PC-3 (cell line): ENCODE results near the gene SYT7. TPM values are rescaled to one million over a fixed set of nuclear protein-coding genes. Genes with fewer than 3 reads are reported as not detected.

Experiments used
- ATAC-seq: fragments of 200-7000 bp; cut with Tn5 transposase; 2 replicates; pipeline ENCODE4 v1.9.1; 2020; ENCODE audit warnings: mild to moderate bottlenecking, moderate library complexity
- BruUV-seq: library from RNA; stranded (reverse); fragments of 400-500 nt; replicated peaks from 2 replicates; lab custom pipeline; 2021; lab: Mats Ljungman, UMichigan
- CTCF ChIA-PET: fragments of 300-600 bp; sonication (Branson Sonifier 250); formaldehyde crosslinking; loops from one replicate; lab custom pipeline; 2022; ENCODE audit warnings: antibody characterized with exemption; lab: Charles Lee
- POLR2A ChIA-PET: fragments of 300-600 bp; sonication (Branson Sonifier 250); formaldehyde crosslinking; loops from one replicate; lab custom pipeline; 2022; ENCODE audit warnings: antibody characterized with exemption; ENCODE audit not compliant: unreplicated experiment; lab: Charles Lee
- DNase-seq: peaks from one replicate; pipeline ENCODE4 v3.0.0-alpha.2; 2015
- H2AFZ ChIP-seq: fragments of 300-600 bp; sonication (generic); 2 replicates; pipeline ENCODE4 v1.6.0; 2016; ENCODE audit warnings: antibody characterized with exemption, low read length
- H3F3A ChIP-seq: fragments of 300-600 bp; sonication (generic); one replicate; pipeline ENCODE4 v1.6.0; 2017; ENCODE audit warnings: antibody characterized with exemption, low read length, control low read depth, mild to moderate bottlenecking; ENCODE audit not compliant: unreplicated experiment
- H3K27ac ChIP-seq: fragments of 300-600 bp; sonication (generic); 2 replicates; pipeline ENCODE4 v1.5.1; 2016; ENCODE audit warnings: mild to moderate bottlenecking, low read length
- H3K27me3 ChIP-seq: fragments of 300-600 bp; sonication (generic); 2 replicates; pipeline ENCODE4 v1.6.1; 2016; ENCODE audit warnings: low read length, mixed read lengths
- H3K36me3 ChIP-seq: fragments of 300-600 bp; sonication (generic); 2 replicates; pipeline ENCODE4 v1.6.1; 2016; ENCODE audit warnings: low read depth, mixed run types, low read length, mixed read lengths
- H3K4me1 ChIP-seq: fragments of 300-600 bp; sonication (generic); 2 replicates; pipeline ENCODE4 v1.5.1; 2016; ENCODE audit warnings: low read length; ENCODE audit not compliant: insufficient read depth
- H3K4me2 ChIP-seq: fragments of 300-600 bp; sonication (generic); 2 replicates; pipeline ENCODE4 v1.6.0; 2016; ENCODE audit warnings: low read length
- H3K4me3 ChIP-seq: fragments of 300-600 bp; sonication (generic); 2 replicates; pipeline ENCODE4 v1.5.1; 2016; ENCODE audit warnings: mild to moderate bottlenecking, low read length, mixed read lengths
- H3K79me2 ChIP-seq: fragments of 300-600 bp; sonication (generic); 2 replicates; pipeline ENCODE4 v1.6.1; 2017; ENCODE audit warnings: low read length, mixed read lengths
- H3K9ac ChIP-seq: fragments of 300-600 bp; sonication (generic); 2 replicates; pipeline ENCODE4 v1.6.0; 2016; ENCODE audit warnings: mild to moderate bottlenecking, low read length
- H3K9me2 ChIP-seq: fragments of 300-600 bp; sonication (generic); replicated peaks from 2 replicates; pipeline ENCODE4 v1.6.1; 2016; ENCODE audit warnings: mixed run types, low read length, mixed read lengths
- H3K9me3 ChIP-seq: fragments of 300-600 bp; sonication (generic); 2 replicates; pipeline ENCODE4 v1.6.1; 2016; ENCODE audit warnings: low read length, mixed read lengths
- H4K20me1 ChIP-seq: fragments of 300-600 bp; sonication (generic); 2 replicates; pipeline ENCODE4 v1.6.1; 2016; ENCODE audit warnings: low read length, mixed read lengths
- CTCF ChIP-seq: fragments of 300-600 bp; sonication (generic); conservative IDR thresholded peaks from 2 replicates; pipeline ENCODE4 v1.5.1; 2017; ENCODE audit warnings: antibody characterized with exemption, low read depth, mild to moderate bottlenecking, low read length
- EZH2 ChIP-seq: fragments of 300-600 bp; sonication (generic); IDR thresholded peaks from one replicate; pipeline ENCODE4 v1.6.1; 2017; ENCODE audit warnings: antibody characterized with exemption, mild to moderate bottlenecking, low read length; ENCODE audit not compliant: unreplicated experiment
- EZH2phosphoT487 ChIP-seq: fragments of 300-600 bp; sonication (generic); IDR thresholded peaks from 2 replicates; pipeline ENCODE4 v1.6.1; 2018; ENCODE audit warnings: mild to moderate bottlenecking, antibody characterized with exemption, low read length, borderline replicate concordance
- intact Hi-C: fragments of 100-400 bp; cut with micrococcal nuclease; formaldehyde crosslinking; loops from 2 replicates; pipeline ENCODE4 v1.9.0; 2023
- total RNA-seq: library from RNA; depleted of rRNA; stranded (reverse); fragments of >200 nt; gene quantifications from 2 replicates; pipeline ENCODE4 v1.2.3, GENCODE V29; 2014

SYT7 gene
- total RNA-seq, 1 experiment from 2014 or later, result 23.2 TPM

GRCh38 chr11:61625525-61625924 lies 44.6 kb upstream of the SYT7 start:
- no TSS peak for BruUV-seq
- no peak for ATAC-seq
- DNase-seq, result no peak
- Histone ChIP-seq H3F3A (no peaks in the 10 kb centered on the region), H3K9me3 (no peaks in the 10 kb centered on the region), H3K36me3 (no peaks in the 10 kb centered on the region), H3K27ac (no peak overlapping the region), H3K9ac (no peak overlapping the region), H4K20me1 (no peaks in the 10 kb centered on the region), H3K4me2 (no peak overlapping the region), H3K27me3 (no peaks in the 10 kb centered on the region), H3K79me2 (no peaks in the 10 kb centered on the region), H2AFZ (no peak overlapping the region), H3K4me1 (peaks cover 23% of the 10 kb centered on the region), H3K4me3 (no peak overlapping the region), H3K9me2 (no peaks in the 10 kb centered on the region)
- intact Hi-C loops, result loop anchor here (5.0 kb wide), 1 partner anchor 93 kb away; no protein-coding TSS in a partner anchor
- TF ChIP-seq EZH2phosphoT487 (no peak), CTCF (no peak), EZH2 (no peak)
- ChIA-PET POLR2A (no interaction called here), CTCF (no interaction called here)

DNA sequence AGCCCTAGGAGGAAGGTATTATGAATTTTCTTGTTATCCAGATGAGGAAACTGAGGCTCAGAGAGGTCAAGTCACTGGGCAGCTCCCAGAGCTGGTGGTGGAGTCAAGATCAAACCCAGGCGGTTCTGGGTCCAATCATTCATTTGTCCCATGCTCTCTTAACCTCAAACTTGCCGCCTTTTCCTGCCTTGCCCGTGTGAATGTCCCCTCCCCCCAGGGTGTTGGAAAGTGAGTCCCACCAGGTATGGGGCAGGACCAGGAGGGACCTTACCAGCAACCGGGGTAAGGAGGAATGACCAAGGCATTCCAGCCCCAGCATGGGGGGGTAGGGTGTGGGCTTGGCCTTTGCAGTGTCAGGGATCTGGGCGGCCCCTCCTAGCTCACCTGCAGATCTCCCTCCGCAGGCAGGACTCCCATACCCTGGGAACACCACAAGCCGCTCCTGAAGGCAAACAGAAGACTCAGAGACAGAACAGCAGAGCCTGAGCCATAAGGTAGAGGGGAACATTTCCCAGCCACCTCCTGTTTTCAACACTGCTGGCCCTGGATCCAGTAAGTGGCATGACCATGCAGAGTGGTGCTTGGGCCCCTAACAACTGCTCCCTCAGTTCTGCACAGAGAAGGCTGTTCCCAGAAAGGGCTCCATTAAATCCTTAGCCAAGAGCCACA lies 41.2 kb upstream of the SYT7 start:
- Histone ChIP-seq H3K36me3 (no peaks in the 10 kb centered on the region), H2AFZ (no peak overlapping the region), H3F3A (no peaks in the 10 kb centered on the region), H3K9me2 (no peaks in the 10 kb centered on the region), H3K4me3 (no peak overlapping the region), H3K4me1 (peaks cover 25% of the 10 kb centered on the region), H3K27me3 (no peaks in the 10 kb centered on the region), H3K9ac (no peak overlapping the region), H3K79me2 (no peaks in the 10 kb centered on the region), H4K20me1 (no peaks in the 10 kb centered on the region), H3K9me3 (no peaks in the 10 kb centered on the region), H3K4me2 (no peak overlapping the region), H3K27ac (no peak overlapping the region)
- ChIA-PET POLR2A (no interaction called here), CTCF (interaction anchor here (0.7 kb wide), 1 partner anchor 818 kb away, joined by 7 read pairs; no protein-coding TSS in a partner anchor)
- no peak for DNase-seq
- TF ChIP-seq EZH2, result no peak
- no peak for TF ChIP-seq EZH2phosphoT487
- no peak for TF ChIP-seq CTCF
- no peak for ATAC-seq
- BruUV-seq, result no TSS peak
- intact Hi-C loops, result no loop called here
